WTC11 (cell line): ENCODE results near the gene TGFBI. TPM values are rescaled to one million over a fixed set of nuclear protein-coding genes. Genes with fewer than 3 reads are reported as not detected.
A peak's percentile ranks its signal among the peaks of the same experiment; 100 is the strongest.

ENCODE experiments used
- ATAC-seq: fragments of 200-7000 bp; cut with Tn5 transposase; 2 replicates; pipeline ENCODE4 v1.10.0; 2021; ENCODE audit warnings: mild to moderate bottlenecking, moderate library complexity
- CTCF ChIA-PET: fragments of 300-600 bp; sonication (Branson Sonifier 250); formaldehyde crosslinking; loops from one replicate; lab custom pipeline; 2021; ENCODE audit warnings: antibody characterized with exemption; lab: Charles Lee
- POLR2A ChIA-PET: fragments of 350-600 bp; sonication (Branson Sonifier 250); formaldehyde crosslinking; loops from one replicate; lab custom pipeline; 2021; ENCODE audit warnings: antibody characterized with exemption; lab: Charles Lee
- DNase-seq: peaks from one replicate; pipeline ENCODE4 v3.0.0; 2021; ENCODE audit warnings: low spot score
- H3K27ac Mint-ChIP-seq: 2 replicates; pipeline ENCODE4 v1.8.0; 2021; ENCODE audit warnings: mixed read lengths
- H3K27me3 Mint-ChIP-seq: 2 replicates; pipeline ENCODE4 v1.8.0; 2021; ENCODE audit warnings: low read depth, mild to moderate bottlenecking, moderate library complexity, mixed read lengths
- H3K36me3 Mint-ChIP-seq: 2 replicates; pipeline ENCODE4 v1.8.0; 2021; ENCODE audit warnings: mixed read lengths
- H3K4me1 Mint-ChIP-seq: 2 replicates; pipeline ENCODE4 v1.8.0; 2022; ENCODE audit warnings: mixed read lengths
- H3K4me3 Mint-ChIP-seq: 2 replicates; pipeline ENCODE4 v1.8.0; 2021; ENCODE audit warnings: mild to moderate bottlenecking, moderate library complexity, mixed read lengths
- H3K9me3 Mint-ChIP-seq: 2 replicates; pipeline ENCODE4 v1.8.0; 2021; ENCODE audit warnings: mixed read lengths
- CREM ChIP-seq: sonication (generic); formaldehyde crosslinking; IDR thresholded peaks from 2 replicates; pipeline ENCODE4 v1.8.1; 2022; ENCODE audit warnings: mild to moderate bottlenecking, missing genetic modification reagents, moderate library complexity
- CTCF ChIP-seq: fragments of 200-600 bp; IDR thresholded peaks from 2 replicates; pipeline ENCODE4 v1.8.0; 2022; ENCODE audit warnings: antibody characterized with exemption
- FOXK1 ChIP-seq: sonication (generic); formaldehyde crosslinking; IDR thresholded peaks from 2 replicates; pipeline ENCODE4 v1.8.0; 2022; ENCODE audit warnings: mild to moderate bottlenecking, moderate library complexity, missing genetic modification reagents
- GRHL2 ChIP-seq: fragments of 250-450 bp; sonication (Bioruptor Pico); IDR thresholded peaks from 2 replicates; pipeline ENCODE4 v1.8.0; 2022; ENCODE audit warnings: mild to moderate bottlenecking, moderate library complexity; ENCODE audit not compliant: insufficient replicate concordance, severe bottlenecking
- IRF1 ChIP-seq: sonication (generic); formaldehyde crosslinking; IDR thresholded peaks from 2 replicates; pipeline ENCODE4 v1.8.0; 2023; ENCODE audit warnings: missing genetic modification reagents
- JAZF1 ChIP-seq: fragments of 250-450 bp; sonication (Bioruptor Pico); IDR thresholded peaks from 2 replicates; pipeline ENCODE4 v1.9.0; 2021; ENCODE audit warnings: moderate library complexity, mild to moderate bottlenecking, inconsistent platforms
- RELA ChIP-seq: sonication (generic); formaldehyde crosslinking; IDR thresholded peaks from 2 replicates; pipeline ENCODE4 v1.8.1; 2022; ENCODE audit warnings: missing genetic modification reagents, mild to moderate bottlenecking, borderline replicate concordance
- RORB ChIP-seq: fragments of 250-450 bp; sonication (Bioruptor Pico); IDR thresholded peaks from 2 replicates; pipeline ENCODE4 v1.9.0; 2021; ENCODE audit warnings: mild to moderate bottlenecking
- SOX15 ChIP-seq: fragments of 250-450 bp; sonication (Bioruptor Pico); IDR thresholded peaks from 2 replicates; pipeline ENCODE4 v1.9.0; 2021; ENCODE audit warnings: mild to moderate bottlenecking
- SP1 ChIP-seq: sonication (generic); formaldehyde crosslinking; conservative IDR thresholded peaks from 2 replicates; pipeline ENCODE4 v1.8.1; 2022; ENCODE audit warnings: missing genetic modification reagents
- TP53 ChIP-seq: sonication (generic); formaldehyde crosslinking; IDR thresholded peaks from 2 replicates; pipeline ENCODE4 v1.8.1; 2023; ENCODE audit warnings: mild to moderate bottlenecking, missing genetic modification reagents
- ZNF121 ChIP-seq: sonication (generic); formaldehyde crosslinking; IDR thresholded peaks from 2 replicates; pipeline ENCODE4 v1.8.0; 2023; ENCODE audit warnings: missing genetic modification reagents
- ZNF281 ChIP-seq: sonication (generic); formaldehyde crosslinking; IDR thresholded peaks from 2 replicates; pipeline ENCODE4 v1.8.0; 2023; ENCODE audit warnings: mild to moderate bottlenecking, missing genetic modification reagents
- ZNF423 ChIP-seq: fragments of 250-450 bp; sonication (Bioruptor Pico); IDR thresholded peaks from 2 replicates; pipeline ENCODE4 v2.1.2; 2022; ENCODE audit warnings: mild to moderate bottlenecking, moderate library complexity
- ZNF532 ChIP-seq: fragments of 250-450 bp; sonication (Bioruptor Pico); IDR thresholded peaks from 2 replicates; pipeline ENCODE4 v1.9.0; 2021; ENCODE audit warnings: mild to moderate bottlenecking, borderline replicate concordance
- total RNA-seq: library from RNA; stranded (reverse); gene quantifications from 3 replicates; pipeline ENCODE4 v1.2.3, GENCODE V29; 2021
- TF ChIP-seq, protein P1 (sequence below): sonication (generic); formaldehyde crosslinking; IDR thresholded peaks from 2 replicates; pipeline ENCODE4 v1.8.1; 2023; ENCODE audit warnings: mild to moderate bottlenecking, moderate library complexity, missing genetic modification reagents

The TGFBI gene
- total RNA-seq, 1 experiment from 2014 or later = 7.2 TPM

- Mint-ChIP-seq H3K4me3 (peak overlapping the region; percentile 85), H3K36me3 (no peaks in the 10 kb centered on the region), H3K27ac (no peak overlapping the region), H3K4me1 (peaks cover 10% of the 10 kb centered on the region), H3K9me3 (no peaks in the 10 kb centered on the region), H3K27me3 (peaks cover 27% of the 10 kb centered on the region)
- POLR2A ChIA-PET = no interaction called here
- TF ChIP-seq SP1 (no peak), ZNF281 (CRISPR knock-in tag) (0 out of 2 replicates have a peak, but pooled peaks have one; percentile 16), RELA (CRISPR knock-in tag) (no peak), CTCF (peak; percentile 21; the same call in 1 of the 2 replicates), GRHL2 (CRISPR knock-in tag) (no peak)
- DNase-seq = peak; percentile 73
- CTCF ChIA-PET = interaction anchor here (0.6 to 2.5 kb wide), 14 partner anchors 15 to 515 kb away, joined by 3 to 11 read pairs (median 4); partner anchors contain the start of genes SMAD5 and TGFBI
- peak; percentile 71 for ATAC-seq
Observed at GRCh38 chr5:136079195-136079985, 50.6 kb downstream of the TGFBI start.

DNA sequence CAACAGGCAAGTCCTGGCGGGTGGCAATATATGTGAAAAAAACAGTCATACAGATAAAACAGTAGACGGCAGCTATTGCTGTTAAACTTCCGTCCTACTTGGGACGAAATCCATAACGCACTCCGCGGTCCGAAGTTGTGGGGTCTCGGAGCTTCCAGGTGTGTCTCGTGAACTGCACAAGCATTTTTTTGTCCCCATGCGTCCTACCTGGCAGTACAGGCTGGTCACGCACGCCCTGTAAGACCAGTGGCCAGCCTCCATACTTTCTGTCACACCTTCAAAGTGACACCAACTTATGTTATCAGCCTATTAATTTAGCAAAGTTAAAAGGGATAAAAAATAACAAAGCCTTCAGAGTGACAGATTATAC lies 51.3 kb downstream of the TGFBI start:
- H3K27ac Mint-ChIP-seq = no peak overlapping the region
- CTCF ChIA-PET = interaction anchor here (0.6 to 3.2 kb wide), 11 partner anchors 16 to 618 kb away, joined by 3 to 13 read pairs (median 4); partner anchors contain the start of gene TGFBI
- no peaks in the 10 kb centered on the region for H3K9me3 Mint-ChIP-seq
- ATAC-seq (peak; percentile 2; the same call in 1 of the 2 replicates), DNase-seq (no peak)
- H3K4me1 Mint-ChIP-seq = peaks cover 8% of the 10 kb centered on the region
- TF ChIP-seq RORB (CRISPR knock-in tag) = no peak
- no peak for TF ChIP-seq ZNF423 (CRISPR knock-in tag)
- TF ChIP-seq TP53 (CRISPR knock-in tag) = no peak
- TF ChIP-seq JAZF1 (CRISPR knock-in tag) = no peak
- no peak for TF ChIP-seq GRHL2 (CRISPR knock-in tag)
- no peak for TF ChIP-seq SOX15 (CRISPR knock-in tag)
- no peak for TF ChIP-seq IRF1
- TF ChIP-seq, all 79 proteins: peak for 0
- POLR2A ChIA-PET = interaction anchor here (1.6 kb wide), 1 partner anchor 53 kb away, joined by 4 read pairs; the partner anchor contains the start of gene SMAD5
- Mint-ChIP-seq H3K27me3 (peaks cover 27% of the 10 kb centered on the region), H3K4me3 (peak overlapping the region; percentile 85), H3K36me3 (no peaks in the 10 kb centered on the region)

DNA sequence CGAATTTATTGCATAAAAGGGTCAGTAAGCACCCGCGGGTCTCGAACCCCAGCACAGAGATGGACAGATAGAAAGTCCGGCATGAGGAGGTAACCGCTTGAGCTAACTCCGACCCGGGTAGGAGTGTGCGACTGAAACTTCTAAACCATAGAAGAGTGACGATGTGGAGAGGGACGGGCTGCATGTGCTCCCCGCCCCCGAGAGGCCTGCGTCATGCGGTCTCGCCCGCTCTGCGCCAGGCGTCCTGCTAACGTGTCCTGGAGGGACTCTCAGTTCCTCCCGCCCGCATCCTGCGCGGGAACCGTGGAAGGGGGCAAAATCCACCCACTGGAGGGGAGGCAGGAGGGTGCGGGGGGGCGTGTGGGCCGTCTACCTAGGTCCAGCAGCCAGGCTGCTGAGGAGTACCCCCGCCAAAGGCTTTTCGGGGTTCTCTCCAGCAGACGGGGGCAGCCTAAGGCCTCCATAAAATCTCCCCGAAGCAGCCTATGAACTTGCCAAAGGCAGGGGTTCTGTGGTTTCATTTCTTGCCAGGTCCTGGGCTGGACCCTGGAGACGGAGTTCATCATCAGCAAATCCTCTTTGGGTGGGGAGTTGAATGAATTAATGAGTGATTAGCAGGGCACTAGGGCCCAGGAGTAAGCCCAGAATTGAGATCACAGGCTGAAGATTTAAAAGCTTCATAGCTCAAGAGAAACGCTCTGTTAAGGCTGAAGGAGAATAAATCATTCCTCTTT lies 51.9 kb downstream of the TGFBI start:
- peak; percentile 86 for DNase-seq
- H3K36me3 Mint-ChIP-seq = no peaks in the 10 kb centered on the region
- peak overlapping the region; percentile 85 for H3K4me3 Mint-ChIP-seq
- H3K27ac Mint-ChIP-seq = no peak overlapping the region; the same call in 1 of the 2 replicates
- ChIA-PET CTCF (interaction anchor here (0.9 to 3.2 kb wide), 11 partner anchors 17 to 619 kb away, joined by 3 to 13 read pairs (median 6); partner anchors contain the start of gene TGFBI), POLR2A (interaction anchor here (1.6 kb wide), 1 partner anchor 52 kb away, joined by 4 read pairs; the partner anchor contains the start of gene SMAD5)
- H3K4me1 Mint-ChIP-seq = peaks cover 2% of the 10 kb centered on the region
- peak; percentile 70 for ATAC-seq
- 0 out of 2 replicates have a peak, but pooled peaks have one; percentile 24 for TF ChIP-seq CREM
- TF ChIP-seq FOXK1 (CRISPR knock-in tag) = no peak
- TF ChIP-seq, protein P1, sequence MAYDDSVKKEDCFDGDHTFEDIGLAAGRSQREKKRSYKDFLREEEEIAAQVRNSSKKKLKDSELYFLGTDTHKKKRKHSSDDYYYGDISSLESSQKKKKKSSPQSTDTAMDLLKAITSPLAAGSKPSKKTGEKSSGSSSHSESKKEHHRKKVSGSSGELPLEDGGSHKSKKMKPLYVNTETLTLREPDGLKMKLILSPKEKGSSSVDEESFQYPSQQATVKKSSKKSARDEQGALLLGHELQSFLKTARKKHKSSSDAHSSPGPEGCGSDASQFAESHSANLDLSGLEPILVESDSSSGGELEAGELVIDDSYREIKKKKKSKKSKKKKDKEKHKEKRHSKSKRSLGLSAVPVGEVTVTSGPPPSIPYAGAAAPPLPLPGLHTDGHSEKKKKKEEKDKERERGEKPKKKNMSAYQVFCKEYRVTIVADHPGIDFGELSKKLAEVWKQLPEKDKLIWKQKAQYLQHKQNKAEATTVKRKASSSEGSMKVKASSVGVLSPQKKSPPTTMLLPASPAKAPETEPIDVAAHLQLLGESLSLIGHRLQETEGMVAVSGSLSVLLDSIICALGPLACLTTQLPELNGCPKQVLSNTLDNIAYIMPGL (CRISPR knock-in tag) = peak; percentile 68; the same call in 1 of the 2 replicates
- TF ChIP-seq ZNF532 (CRISPR knock-in tag) = no peak
- TF ChIP-seq SP1 = peak; percentile 58
- TF ChIP-seq ZNF121 (CRISPR knock-in tag) = peak; percentile 98
- H3K27me3 Mint-ChIP-seq = peaks cover 27% of the 10 kb centered on the region
- no peaks in the 10 kb centered on the region for H3K9me3 Mint-ChIP-seq
